AG04449 (cell line): ENCODE measurements around the gene FGA.

Experiments
- CTCF ChIA-PET: fragments of 350-600 bp; formaldehyde crosslinking; extraction: SDS; loops from one replicate; lab custom pipeline; 2021; ENCODE audit warnings: antibody characterized with exemption; lab: Yijun Ruan, JAX
- POLR2A ChIA-PET: fragments of 400-600, 350-600 bp; formaldehyde crosslinking; extraction: SDS; loops from one replicate; lab custom pipeline; 2020; ENCODE audit warnings: antibody characterized with exemption, inconsistent platforms; lab: Yijun Ruan, JAX
- DNase-seq: peaks from one replicate; pipeline ENCODE4 v3.0.0-alpha.2; 2010; ENCODE audit warnings: low read depth, low spot score
- H3K4me3 ChIP-seq: 2 replicates; pipeline ENCODE4 v1.5.1; 2011; ENCODE audit warnings: low read depth, mild to moderate bottlenecking, control low read depth, low read length
- CTCF ChIP-seq: IDR thresholded peaks from one replicate; pipeline ENCODE4 v1.5.1; 2011; ENCODE audit warnings: mild to moderate bottlenecking, moderate library complexity, low read length, control low read depth, inconsistent platforms; ENCODE audit not compliant: insufficient read depth; ENCODE audit errors: missing control alignments

The FGA gene

GRCh38 chr4:154610582-154610981 is 20.0 kb upstream of the FGA start:
- ChIA-PET POLR2A (no interaction called here), CTCF (interaction anchor here (0.9 to 18.4 kb wide), 3 partner anchors 8 to 59 kb away, joined by 4 to 353 read pairs (median 4); partner anchors contain the start of gene FGB)
- TF ChIP-seq CTCF: no peak
- DNase-seq: no peak
- H3K4me3 ChIP-seq: no peak overlapping the region

DNA sequence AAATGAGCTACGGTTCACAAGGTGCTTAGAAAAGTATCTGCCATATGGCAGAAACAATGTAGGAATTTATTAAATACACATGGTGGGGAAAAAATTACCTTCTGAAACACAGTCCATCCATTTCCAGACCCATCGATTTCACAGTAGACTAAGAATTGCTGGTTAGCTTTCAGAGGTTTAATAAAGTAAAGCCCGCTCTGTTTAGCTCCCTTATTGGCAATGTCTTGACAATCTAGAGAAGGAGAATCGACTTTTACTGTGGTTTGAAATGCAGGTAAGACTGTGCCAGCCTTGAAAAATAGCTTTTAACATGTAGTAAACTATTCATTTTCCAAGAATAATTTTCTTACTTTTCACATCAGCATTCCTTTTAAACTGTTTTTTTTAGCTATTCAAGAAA is 19.0 kb upstream of the FGA start:
- POLR2A ChIA-PET: no interaction called here
- no peak overlapping the region for H3K4me3 ChIP-seq
- TF ChIP-seq CTCF: no peak
- DNase-seq: no peak
- CTCF ChIA-PET: interaction anchor here (1.4 to 18.4 kb wide), 3 partner anchors 9 to 57 kb away, joined by 4 to 353 read pairs (median 8); partner anchors contain the start of gene FGB

GRCh38 chr4:154608361-154609252 is 18.1 kb upstream of the FGA start:
- ChIA-PET CTCF (interaction anchor here (1.1 to 18.4 kb wide), 5 partner anchors 10 to 57 kb away, joined by 4 to 353 read pairs (median 8); partner anchors contain the start of gene FGB), POLR2A (no interaction called here)
- DNase-seq: no peak
- TF ChIP-seq CTCF: no peak
- no peak overlapping the region for H3K4me3 ChIP-seq

GRCh38 chr4:154606728-154607723 is 16.5 kb upstream of the FGA start:
- ChIA-PET CTCF (interaction anchor here (1.1 to 1.9 kb wide), 4 partner anchors 9 to 48 kb away, joined by 3 to 10 read pairs (median 6); no protein-coding TSS in a partner anchor), POLR2A (no interaction called here)
- no peak for DNase-seq
- no peak overlapping the region for H3K4me3 ChIP-seq
- no peak for TF ChIP-seq CTCF

GRCh38 chr4:154604696-154605200 is 14.2 kb upstream of the FGA start:
- no peak for TF ChIP-seq CTCF
- POLR2A ChIA-PET: no interaction called here
- CTCF ChIA-PET: interaction anchor here (1.0 to 1.9 kb wide), 3 partner anchors 14 to 46 kb away, joined by 3 to 6 read pairs (median 4); no protein-coding TSS in a partner anchor
- no peak for DNase-seq
- H3K4me3 ChIP-seq: no peak overlapping the region
